Hepatocyte (in vitro differentiated cells): ENCODE data around the gene FOXC2.

ENCODE experiments used
- CTCF ChIP-seq: fragments of 200-600 bp; sonication (generic); IDR thresholded peaks from 2 replicates; pipeline ENCODE4 v1.5.1; 2016; ENCODE audit warnings: antibody characterized with exemption, mild to moderate bottlenecking; ENCODE audit not compliant: poor library complexity
- EZH2phosphoT487 ChIP-seq: fragments of 200-600 bp; sonication (generic); IDR thresholded peaks from one replicate; pipeline ENCODE4 v1.6.1; 2018; ENCODE audit warnings: antibody characterized with exemption, mild to moderate bottlenecking, low read depth, moderate library complexity; ENCODE audit not compliant: unreplicated experiment, severe bottlenecking

- TF ChIP-seq CTCF (no peak), EZH2phosphoT487 (no peak)
These were observed 25.1 kb upstream of the FOXC2 start for GRCh38 chr16:86541560-86541959.
